HG03378 (cell line): Measurements from ENCODE around the gene MTAP.
A peak's percentile ranks its signal among the peaks of the same experiment; 100 is the strongest.

ENCODE experiments used
- ATAC-seq: cut with Tn5 transposase; IDR thresholded peaks from one replicate; pipeline ENCODE4 v1.9.1; 2021; ENCODE audit warnings: mild to moderate bottlenecking, moderate library complexity; ENCODE audit not compliant: unreplicated experiment

The MTAP gene

GRCh38 chr9:21802418-21803000, at the start of gene MTAP:
MTAP (plus strand) TSS chr9:21802636; CDS start chr9:21802749, 113 bp downstream.
- ATAC-seq: peak; percentile 84

- no peak for ATAC-seq
Measured at GRCh38 chr9:21753523-21753922, 48.9 kb upstream of the MTAP start.

- no peak for ATAC-seq
Measured at GRCh38 chr9:21754741-21755140, 47.7 kb upstream of the MTAP start.

GRCh38 chr9:21758540-21758939, 43.9 kb upstream of the MTAP start:
- no peak for ATAC-seq

- ATAC-seq: peak; percentile 96
Measured at GRCh38 chr9:21761309-21761901, 41.0 kb upstream of the MTAP start.

- no peak for ATAC-seq
Measured at GRCh38 chr9:21762064-21762463, 40.4 kb upstream of the MTAP start.

GRCh38 chr9:21764846-21765245, 37.6 kb upstream of the MTAP start:
- no peak for ATAC-seq

- ATAC-seq: no peak
Measured at GRCh38 chr9:21766096-21766495, 36.3 kb upstream of the MTAP start.

- ATAC-seq: no peak
Measured at GRCh38 chr9:21770871-21771560, 31.4 kb upstream of the MTAP start.

- no peak for ATAC-seq
Measured at GRCh38 chr9:21777701-21778100, 24.7 kb upstream of the MTAP start.

- no peak for ATAC-seq
Measured at GRCh38 chr9:21778304-21778703, 24.1 kb upstream of the MTAP start.

GRCh38 chr9:21779397-21779796, 23.0 kb upstream of the MTAP start:
- no peak for ATAC-seq

- ATAC-seq: no peak
Measured at GRCh38 chr9:21781656-21782055, 20.8 kb upstream of the MTAP start.

- ATAC-seq: no peak
Measured at GRCh38 chr9:21782205-21782604, 20.2 kb upstream of the MTAP start.

- no peak for ATAC-seq
Measured at GRCh38 chr9:21788752-21789151, 13.7 kb upstream of the MTAP start.

GRCh38 chr9:21789541-21790037, 12.8 kb upstream of the MTAP start:
- peak; percentile 98 for ATAC-seq

GRCh38 chr9:21795483-21795882, 7.0 kb upstream of the MTAP start:
- no peak for ATAC-seq

GRCh38 chr9:21796768-21797167, 5.7 kb upstream of the MTAP start:
- no peak for ATAC-seq

- ATAC-seq: no peak
Measured at GRCh38 chr9:21800931-21801682, 1.3 kb upstream of the MTAP start.

GRCh38 chr9:21801683-21802417, 586 bp upstream of the MTAP start:
- ATAC-seq: peak; percentile 22

- no peak for ATAC-seq
Measured at GRCh38 chr9:21803649-21804048, 1.2 kb downstream of the MTAP start.
